Loucy (cell line): Measurements from ENCODE around the gene CYTH3.

Source experiments
- H2AFZ ChIP-seq: fragments of 200-600 bp; sonication (generic); 2 replicates; pipeline ENCODE4 v1.6.0; 2016; ENCODE audit warnings: antibody characterized with exemption, mild to moderate bottlenecking, low read length, moderate library complexity
- H3F3A ChIP-seq: fragments of 200-600 bp; 2 replicates; pipeline ENCODE4 v1.6.0; 2016; ENCODE audit warnings: antibody characterized with exemption, low read depth, mild to moderate bottlenecking
- H3K27me3 ChIP-seq: fragments of 200-600 bp; sonication (generic); 2 replicates; pipeline ENCODE4 v1.6.1; 2014; ENCODE audit warnings: low read length, mild to moderate bottlenecking; ENCODE audit not compliant: insufficient read depth, poor library complexity, severe bottlenecking
- H3K36me3 ChIP-seq: fragments of 200-600 bp; sonication (generic); 2 replicates; pipeline ENCODE4 v1.6.1; 2016; ENCODE audit warnings: low read length; ENCODE audit not compliant: insufficient read depth
- H3K4me1 ChIP-seq: fragments of 200-600 bp; sonication (generic); 2 replicates; pipeline ENCODE4 v1.5.1; 2014; ENCODE audit warnings: low read length, mild to moderate bottlenecking; ENCODE audit not compliant: insufficient read depth, poor library complexity, severe bottlenecking
- H3K4me2 ChIP-seq: fragments of 200-600 bp; sonication (generic); 2 replicates; pipeline ENCODE4 v1.6.0; 2014; ENCODE audit warnings: antibody characterized with exemption, low read length, low read depth, mild to moderate bottlenecking; ENCODE audit not compliant: poor library complexity, severe bottlenecking
- H3K4me3 ChIP-seq: fragments of 200-600 bp; sonication (generic); 2 replicates; pipeline ENCODE4 v1.5.1; 2014; ENCODE audit warnings: low read length, mild to moderate bottlenecking, mixed read lengths; ENCODE audit not compliant: poor library complexity, severe bottlenecking
- H3K79me2 ChIP-seq: fragments of 200-600 bp; sonication (generic); 2 replicates; pipeline ENCODE4 v1.6.1; 2014; ENCODE audit warnings: low read length; ENCODE audit not compliant: insufficient read depth
- H3K9ac ChIP-seq: fragments of 200-600 bp; sonication (generic); 2 replicates; pipeline ENCODE4 v1.6.0; 2014; ENCODE audit warnings: mild to moderate bottlenecking, low read depth, low read length, moderate library complexity; ENCODE audit not compliant: poor library complexity, severe bottlenecking
- H3K9me2 ChIP-seq: fragments of 200-600 bp; sonication (generic); replicated peaks from 2 replicates; pipeline ENCODE4 v1.6.1; 2016; ENCODE audit warnings: low read depth, low read length, mixed read lengths
- H3K9me3 ChIP-seq: fragments of 200-600 bp; sonication (generic); 2 replicates; pipeline ENCODE4 v1.6.1; 2014; ENCODE audit warnings: mild to moderate bottlenecking, antibody characterized with exemption, low read length, low read depth; ENCODE audit not compliant: insufficient read depth
- H4K20me1 ChIP-seq: fragments of 200-600 bp; sonication (generic); 2 replicates; pipeline ENCODE4 v1.6.0; 2014; ENCODE audit warnings: antibody characterized with exemption, low read length, mild to moderate bottlenecking; ENCODE audit not compliant: insufficient read depth, poor library complexity, severe bottlenecking
- EZH2phosphoT487 ChIP-seq: fragments of 200-600 bp; IDR thresholded peaks from 2 replicates; pipeline ENCODE4 v1.6.1; 2018; ENCODE audit warnings: antibody characterized with exemption, mild to moderate bottlenecking, moderate library complexity, borderline replicate concordance
- TF ChIP-seq, protein P1 (sequence below): fragments of 200-600 bp; sonication (generic); conservative IDR thresholded peaks from 2 replicates; pipeline ENCODE4 v1.5.1; 2014; ENCODE audit warnings: mild to moderate bottlenecking, antibody characterized with exemption, low read length

The CYTH3 gene

DNA sequence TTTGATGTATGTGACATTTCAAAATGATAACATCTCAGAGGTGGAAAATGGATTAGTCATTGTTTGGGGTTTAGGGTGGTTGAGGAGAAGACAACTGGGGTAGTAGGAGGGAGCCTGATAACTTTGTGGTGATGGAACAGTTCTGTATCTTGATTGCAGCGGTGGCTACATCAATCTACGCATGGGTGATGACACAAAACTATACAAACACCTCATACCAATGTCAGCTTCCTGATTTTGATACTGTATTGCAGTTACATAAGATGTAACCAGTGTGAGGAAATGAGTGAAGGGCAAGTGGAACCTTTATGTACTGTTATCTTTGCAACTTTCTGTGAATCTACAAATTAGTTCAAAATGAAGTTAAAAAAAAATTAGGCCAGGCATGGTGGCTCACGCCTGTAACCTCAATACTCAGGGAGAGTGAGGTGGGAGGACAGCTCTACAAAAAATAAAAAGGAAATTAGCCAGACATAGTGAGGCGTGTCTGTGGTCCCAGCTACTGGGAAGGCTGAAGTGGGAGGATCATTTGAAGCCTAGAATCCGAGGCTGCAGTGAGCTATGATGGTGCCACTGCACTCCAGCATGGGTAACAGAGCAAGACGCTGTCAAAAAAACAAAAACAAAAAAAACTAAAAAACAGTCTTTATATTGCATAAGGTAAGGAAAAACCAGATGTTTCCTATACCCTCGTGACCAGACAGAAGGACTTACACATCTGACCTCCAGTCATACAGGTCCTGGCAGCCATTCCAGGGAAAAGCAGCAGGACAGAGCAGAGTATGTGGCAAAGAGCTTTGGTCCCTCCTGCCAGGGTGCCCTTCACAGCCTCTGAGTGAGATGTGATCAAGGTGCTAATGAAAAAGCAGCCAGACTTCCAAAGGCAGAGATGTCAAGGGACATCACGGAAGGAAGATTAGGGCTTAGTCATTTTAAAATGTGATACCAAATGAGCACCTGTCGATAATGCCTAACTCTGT lies 50.8 kb downstream of the CYTH3 start:
- TF ChIP-seq EZH2phosphoT487, result no peak
- TF ChIP-seq, protein P1, sequence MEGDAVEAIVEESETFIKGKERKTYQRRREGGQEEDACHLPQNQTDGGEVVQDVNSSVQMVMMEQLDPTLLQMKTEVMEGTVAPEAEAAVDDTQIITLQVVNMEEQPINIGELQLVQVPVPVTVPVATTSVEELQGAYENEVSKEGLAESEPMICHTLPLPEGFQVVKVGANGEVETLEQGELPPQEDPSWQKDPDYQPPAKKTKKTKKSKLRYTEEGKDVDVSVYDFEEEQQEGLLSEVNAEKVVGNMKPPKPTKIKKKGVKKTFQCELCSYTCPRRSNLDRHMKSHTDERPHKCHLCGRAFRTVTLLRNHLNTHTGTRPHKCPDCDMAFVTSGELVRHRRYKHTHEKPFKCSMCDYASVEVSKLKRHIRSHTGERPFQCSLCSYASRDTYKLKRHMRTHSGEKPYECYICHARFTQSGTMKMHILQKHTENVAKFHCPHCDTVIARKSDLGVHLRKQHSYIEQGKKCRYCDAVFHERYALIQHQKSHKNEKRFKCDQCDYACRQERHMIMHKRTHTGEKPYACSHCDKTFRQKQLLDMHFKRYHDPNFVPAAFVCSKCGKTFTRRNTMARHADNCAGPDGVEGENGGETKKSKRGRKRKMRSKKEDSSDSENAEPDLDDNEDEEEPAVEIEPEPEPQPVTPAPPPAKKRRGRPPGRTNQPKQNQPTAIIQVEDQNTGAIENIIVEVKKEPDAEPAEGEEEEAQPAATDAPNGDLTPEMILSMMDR, result no peak
- Histone ChIP-seq H2AFZ (no peak overlapping the region), H3K4me1 (no peaks in the 10 kb centered on the region), H3K9me3 (no peaks in the 10 kb centered on the region), H3K4me3 (no peak overlapping the region), H3K4me2 (no peak overlapping the region), H3F3A (no peaks in the 10 kb centered on the region), H3K9ac (no peak overlapping the region), H3K27me3 (no peaks in the 10 kb centered on the region), H3K79me2 (no peaks in the 10 kb centered on the region), H4K20me1 (no peaks in the 10 kb centered on the region), H3K36me3 (no peaks in the 10 kb centered on the region), H3K9me2 (no peaks in the 10 kb centered on the region)

DNA sequence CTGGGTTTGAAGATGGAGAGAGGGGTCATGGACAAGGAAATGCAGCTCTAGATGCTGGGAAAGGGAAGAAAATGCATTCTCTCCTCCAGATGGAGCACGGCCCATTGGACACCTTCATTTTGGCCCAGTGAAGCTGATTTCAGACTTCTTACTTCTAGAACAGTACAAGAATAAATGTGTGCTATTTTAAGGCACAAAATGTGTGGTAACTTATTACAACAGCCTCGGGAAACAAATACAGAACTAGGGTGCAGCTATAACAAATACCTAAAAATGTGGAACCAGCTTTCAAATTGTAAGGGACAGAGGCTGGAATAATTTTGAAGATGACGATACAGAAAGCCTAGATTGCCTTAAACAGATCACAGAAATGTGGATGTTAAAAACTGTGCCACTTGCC lies 54.1 kb downstream of the CYTH3 start:
- H3K9me2 ChIP-seq, result no peaks in the 10 kb centered on the region
- TF ChIP-seq EZH2phosphoT487, result no peak
- TF ChIP-seq, protein P1, result no peak
- no peak overlapping the region for H3K9ac ChIP-seq
- no peaks in the 10 kb centered on the region for H3K79me2 ChIP-seq
- H3K4me3 ChIP-seq, result no peak overlapping the region
- no peaks in the 10 kb centered on the region for H4K20me1 ChIP-seq
- no peaks in the 10 kb centered on the region for H3F3A ChIP-seq
- no peaks in the 10 kb centered on the region for H3K27me3 ChIP-seq
- H3K36me3 ChIP-seq, result no peaks in the 10 kb centered on the region
- H3K4me1 ChIP-seq, result no peaks in the 10 kb centered on the region
- H3K4me2 ChIP-seq, result no peak overlapping the region
- no peak overlapping the region for H2AFZ ChIP-seq
- no peaks in the 10 kb centered on the region for H3K9me3 ChIP-seq

DNA sequence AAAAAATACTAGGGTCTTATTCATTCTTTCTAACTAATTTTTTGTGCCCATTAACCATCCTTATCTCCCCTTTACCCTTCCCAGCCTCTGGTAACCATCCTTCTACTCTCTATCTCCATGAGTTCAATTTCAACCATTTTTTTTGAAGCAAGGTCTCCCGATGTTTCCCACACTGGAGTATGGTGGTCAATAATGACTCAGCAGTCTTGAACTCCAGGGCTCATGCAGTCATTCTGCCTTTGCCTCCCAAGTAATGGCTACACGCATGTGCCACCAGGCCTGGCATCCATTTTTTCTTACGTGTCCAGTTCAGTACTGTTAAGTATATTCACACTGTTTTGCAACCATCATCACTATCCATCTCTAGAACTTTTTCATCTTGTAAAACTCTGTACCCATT lies 60.4 kb downstream of the CYTH3 start:
- Histone ChIP-seq H3K36me3 (no peaks in the 10 kb centered on the region), H3K27me3 (no peaks in the 10 kb centered on the region), H3F3A (no peaks in the 10 kb centered on the region), H2AFZ (no peak overlapping the region), H4K20me1 (no peaks in the 10 kb centered on the region), H3K9me3 (no peaks in the 10 kb centered on the region), H3K4me2 (no peak overlapping the region), H3K79me2 (no peaks in the 10 kb centered on the region), H3K9me2 (no peaks in the 10 kb centered on the region), H3K4me1 (no peaks in the 10 kb centered on the region), H3K9ac (no peak overlapping the region), H3K4me3 (no peak overlapping the region)
- TF ChIP-seq EZH2phosphoT487, result no peak
- TF ChIP-seq, protein P1, result no peak
